KMS-11 (cell line): ENCODE data around the gene XRCC1.

ENCODE experiments used
- H2AFZ ChIP-seq: fragments of 200-600 bp; sonication (generic); 2 replicates; pipeline ENCODE4 v1.6.1; 2016; ENCODE audit warnings: antibody characterized with exemption, mixed run types, low read depth
- H3K27ac ChIP-seq: fragments of 200-600 bp; sonication (generic); 2 replicates; pipeline ENCODE4 v1.6.1; 2016; ENCODE audit warnings: mild to moderate bottlenecking, mixed run types
- H3K27me3 ChIP-seq: fragments of 200-600 bp; sonication (generic); 2 replicates; pipeline ENCODE4 v1.6.1; 2017; ENCODE audit warnings: mild to moderate bottlenecking, low read depth, mixed run types, moderate library complexity; ENCODE audit not compliant: insufficient read depth
- H3K36me3 ChIP-seq: fragments of 200-600 bp; sonication (generic); 2 replicates; pipeline ENCODE4 v1.6.1; 2017; ENCODE audit warnings: mild to moderate bottlenecking, mixed run types; ENCODE audit not compliant: insufficient read depth
- H3K4me1 ChIP-seq: fragments of 200-600 bp; sonication (generic); 2 replicates; pipeline ENCODE4 v1.6.1; 2016; ENCODE audit warnings: mild to moderate bottlenecking, low read depth, mixed run types; ENCODE audit not compliant: poor library complexity, severe bottlenecking
- H3K4me2 ChIP-seq: fragments of 200-600 bp; sonication (generic); 2 replicates; pipeline ENCODE4 v1.7.0; 2016; ENCODE audit warnings: mild to moderate bottlenecking, mixed run types
- H3K4me3 ChIP-seq: fragments of 200-600 bp; sonication (generic); IDR thresholded peaks from 2 replicates; pipeline ENCODE4 v1.6.1; 2017; ENCODE audit warnings: low read depth, low read length, mixed read lengths; ENCODE audit not compliant: insufficient read depth
- H3K79me2 ChIP-seq: fragments of 200-600 bp; sonication (generic); 2 replicates; pipeline ENCODE4 v1.6.1; 2016; ENCODE audit warnings: low read depth, mixed run types; ENCODE audit not compliant: insufficient read depth
- H3K9ac ChIP-seq: fragments of 200-600 bp; sonication (generic); 2 replicates; pipeline ENCODE4 v1.6.1; 2016; ENCODE audit warnings: mild to moderate bottlenecking, mixed run types
- H4K20me1 ChIP-seq: fragments of 200-600 bp; sonication (generic); 2 replicates; pipeline ENCODE4 v1.6.1; 2016; ENCODE audit warnings: mild to moderate bottlenecking, mixed run types; ENCODE audit not compliant: insufficient read depth
- TF ChIP-seq, protein P1 (sequence below): fragments of 200-600 bp; sonication (generic); conservative IDR thresholded peaks from 2 replicates; pipeline ENCODE4 v1.6.1; 2017; ENCODE audit warnings: low read depth, mild to moderate bottlenecking, antibody characterized with exemption, low read length, moderate library complexity, mixed read lengths

The XRCC1 gene

DNA sequence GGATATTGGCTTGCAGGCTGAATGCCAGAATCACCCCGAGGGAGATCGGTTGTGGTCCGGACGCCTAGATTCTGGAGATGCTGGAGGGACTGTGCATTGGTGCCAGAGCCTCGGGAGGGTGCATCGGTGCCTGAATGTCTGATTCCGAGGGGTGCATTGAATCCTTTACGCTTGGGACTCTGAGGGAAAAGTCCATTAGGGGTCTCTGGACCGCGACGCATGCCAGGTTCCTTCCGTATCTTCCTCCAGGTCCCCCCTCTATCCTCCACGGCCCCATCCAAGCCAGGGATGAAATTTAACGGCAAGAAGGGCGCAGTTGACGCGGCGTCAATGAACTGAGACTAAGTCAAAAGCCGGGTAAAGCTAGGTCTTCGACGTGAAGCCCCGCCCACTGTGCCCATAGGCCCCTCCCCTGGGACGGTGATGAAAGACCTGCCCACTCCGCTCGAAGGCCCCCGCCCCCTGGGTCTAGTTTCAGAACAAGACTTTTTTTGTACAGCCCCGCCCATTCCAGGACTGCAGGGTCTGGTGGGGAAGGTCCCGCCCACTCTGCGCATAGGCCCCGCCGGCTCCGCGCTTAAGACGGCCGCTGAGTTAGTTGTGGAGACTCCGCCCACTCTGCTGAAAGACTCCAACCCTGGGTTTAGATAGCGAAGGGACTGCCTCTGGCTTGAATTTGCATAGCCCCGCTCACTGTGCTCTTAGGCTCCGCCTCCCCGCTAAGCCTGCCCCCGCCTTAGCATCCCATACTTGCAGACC lies 41.6 kb downstream of the XRCC1 start:
- no peaks in the 10 kb centered on the region for H4K20me1 ChIP-seq
- peak overlapping the region; percentile 72 for H2AFZ ChIP-seq

DNA sequence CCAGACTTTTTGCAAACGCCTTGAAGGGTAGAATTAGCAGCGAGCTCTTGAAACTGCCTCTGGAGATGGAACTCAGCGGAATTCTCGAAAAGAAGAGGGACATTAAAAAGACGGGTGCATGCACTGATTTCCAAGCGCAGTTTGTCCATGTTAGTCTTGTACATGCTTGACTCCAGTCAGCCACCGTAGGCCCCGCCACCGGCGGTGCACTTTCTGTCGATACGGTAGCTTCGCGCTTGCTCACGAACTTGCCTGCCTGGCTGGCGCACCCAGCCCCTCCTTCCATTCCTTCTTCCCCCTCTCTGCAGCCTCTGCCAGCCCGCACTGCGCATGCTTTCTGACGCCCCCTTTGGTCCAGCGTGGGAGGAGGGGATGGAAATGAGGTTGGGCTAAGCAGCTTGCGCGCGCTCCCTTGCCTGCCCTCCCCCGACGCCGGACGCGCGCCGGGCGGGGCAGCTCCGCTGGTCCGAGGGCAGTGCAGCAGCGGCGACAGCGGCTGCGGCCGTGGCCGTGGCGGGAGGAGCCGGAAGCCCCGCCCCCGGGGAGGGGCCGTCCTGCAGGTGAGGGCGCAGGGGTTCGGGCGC lies 42.3 kb downstream of the XRCC1 start, which contains the start of gene ZNF575:
ZNF575 (plus strand) TSS at position 227 of the 584 bp plus-strand sequence. CDS start 1,235 bp downstream, outside the sequence.
- peak within 1 kb of the TSS; percentile 60 for H3K27ac ChIP-seq

More for the DNA sequence above, 41.6 kb downstream of the XRCC1 start:
- H3K9ac ChIP-seq: peak overlapping the region; percentile 23; the same call in 1 of the 2 replicates
- no peak overlapping the region for H3K4me3 ChIP-seq
- H3K36me3 ChIP-seq: no peaks in the 10 kb centered on the region
- peak overlapping the region; percentile 60 for H3K27ac ChIP-seq
- H3K4me2 ChIP-seq: peak overlapping the region; percentile 94
- no peaks in the 10 kb centered on the region for H3K79me2 ChIP-seq
- H3K4me1 ChIP-seq: peaks cover 19% of the 10 kb centered on the region
- no peaks in the 10 kb centered on the region for H3K27me3 ChIP-seq
- TF ChIP-seq, protein P1, sequence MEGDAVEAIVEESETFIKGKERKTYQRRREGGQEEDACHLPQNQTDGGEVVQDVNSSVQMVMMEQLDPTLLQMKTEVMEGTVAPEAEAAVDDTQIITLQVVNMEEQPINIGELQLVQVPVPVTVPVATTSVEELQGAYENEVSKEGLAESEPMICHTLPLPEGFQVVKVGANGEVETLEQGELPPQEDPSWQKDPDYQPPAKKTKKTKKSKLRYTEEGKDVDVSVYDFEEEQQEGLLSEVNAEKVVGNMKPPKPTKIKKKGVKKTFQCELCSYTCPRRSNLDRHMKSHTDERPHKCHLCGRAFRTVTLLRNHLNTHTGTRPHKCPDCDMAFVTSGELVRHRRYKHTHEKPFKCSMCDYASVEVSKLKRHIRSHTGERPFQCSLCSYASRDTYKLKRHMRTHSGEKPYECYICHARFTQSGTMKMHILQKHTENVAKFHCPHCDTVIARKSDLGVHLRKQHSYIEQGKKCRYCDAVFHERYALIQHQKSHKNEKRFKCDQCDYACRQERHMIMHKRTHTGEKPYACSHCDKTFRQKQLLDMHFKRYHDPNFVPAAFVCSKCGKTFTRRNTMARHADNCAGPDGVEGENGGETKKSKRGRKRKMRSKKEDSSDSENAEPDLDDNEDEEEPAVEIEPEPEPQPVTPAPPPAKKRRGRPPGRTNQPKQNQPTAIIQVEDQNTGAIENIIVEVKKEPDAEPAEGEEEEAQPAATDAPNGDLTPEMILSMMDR: no peak

DNA sequence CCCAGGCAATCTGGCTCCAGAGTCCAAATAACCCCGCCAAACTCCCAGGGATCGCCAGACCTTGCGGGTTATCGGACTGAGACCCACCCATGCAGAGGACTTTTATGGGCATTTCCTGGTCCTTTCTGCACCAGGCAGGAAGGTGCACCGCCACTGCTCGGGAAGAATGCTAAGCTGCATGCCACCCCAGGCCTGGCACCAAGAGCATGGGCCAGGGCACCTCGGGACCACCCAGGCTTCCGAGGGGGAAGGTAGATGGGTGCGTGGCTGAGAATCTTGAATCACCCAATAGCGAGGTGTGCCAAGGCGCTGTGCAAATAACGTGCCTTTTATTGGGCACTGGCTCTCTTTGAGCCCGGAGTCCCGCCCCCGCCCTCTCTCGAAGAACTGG lies 42.8 kb downstream of the XRCC1 start:
- Histone ChIP-seq H3K79me2 (no peaks in the 10 kb centered on the region), H3K27me3 (no peaks in the 10 kb centered on the region), H3K27ac (peak overlapping the region; percentile 60), H3K4me1 (peaks cover 26% of the 10 kb centered on the region), H4K20me1 (no peaks in the 10 kb centered on the region), H2AFZ (peak overlapping the region; percentile 72), H3K4me2 (peak overlapping the region; percentile 94), H3K9ac (peak overlapping the region; percentile 54; the same call in 1 of the 2 replicates), H3K36me3 (no peaks in the 10 kb centered on the region), H3K4me3 (no peak overlapping the region)
- TF ChIP-seq, protein P1: no peak

More for the DNA sequence above, 42.3 kb downstream of the XRCC1 start, which contains the start of gene ZNF575:
- no peak within 1 kb of the TSS for H3K4me3 ChIP-seq
- no peaks in the 10 kb centered on the region for H4K20me1 ChIP-seq
- TF ChIP-seq, protein P1: no peak
- no peaks in the 10 kb centered on the region for H3K36me3 ChIP-seq
- peak within 1 kb of the TSS; percentile 54; the same call in 1 of the 2 replicates for H3K9ac ChIP-seq
- no peaks in the 10 kb centered on the region for H3K27me3 ChIP-seq
- H3K4me2 ChIP-seq: peak within 1 kb of the TSS; percentile 94
- no peaks in the 10 kb centered on the region for H3K79me2 ChIP-seq
- peak within 1 kb of the TSS; percentile 72 for H2AFZ ChIP-seq
- peaks cover 22% of the 10 kb centered on the region for H3K4me1 ChIP-seq

DNA sequence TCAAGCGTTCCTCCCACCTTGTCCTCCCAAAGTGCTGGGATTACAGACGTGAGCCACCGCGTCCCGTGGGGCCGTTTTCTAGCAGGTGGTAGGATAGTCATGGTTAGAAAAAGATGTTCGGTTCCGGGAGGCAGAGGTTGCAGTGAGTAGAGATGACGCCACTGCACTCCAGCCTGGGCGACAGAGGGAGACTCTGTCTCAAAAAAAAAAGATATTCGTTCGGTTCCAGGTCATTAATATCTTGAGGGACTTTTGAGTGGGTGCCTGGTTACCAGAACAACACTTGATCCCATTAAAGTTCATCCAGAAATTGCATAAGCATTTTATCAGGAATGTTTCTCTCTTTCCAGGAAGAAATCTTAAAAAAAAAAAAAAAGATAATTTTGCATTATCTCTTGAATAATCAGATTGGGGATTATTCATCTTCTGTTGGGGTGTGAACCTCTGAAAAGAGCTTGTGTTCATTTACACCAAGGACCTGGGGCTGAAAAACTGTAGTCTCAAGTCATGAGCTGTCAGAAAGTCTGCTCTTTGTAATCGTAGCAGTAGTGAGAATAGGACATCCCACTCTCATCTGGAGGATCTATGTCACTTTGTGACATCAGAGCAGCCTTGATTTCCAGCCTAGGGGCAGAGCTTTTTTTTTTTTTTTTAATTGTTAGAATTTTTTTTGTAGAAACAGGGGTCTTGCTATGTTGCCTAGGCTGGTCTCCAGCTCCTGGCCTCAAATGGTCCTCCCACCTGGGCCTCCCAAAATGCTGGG lies 47.3 kb downstream of the XRCC1 start:
- Histone ChIP-seq H3K36me3 (no peaks in the 10 kb centered on the region), H3K27ac (no peak overlapping the region), H3K27me3 (no peaks in the 10 kb centered on the region), H3K79me2 (no peaks in the 10 kb centered on the region), H3K9ac (no peak overlapping the region), H3K4me3 (no peak overlapping the region), H3K4me2 (peak overlapping the region; percentile 76), H4K20me1 (no peaks in the 10 kb centered on the region), H2AFZ (peak overlapping the region; percentile 93), H3K4me1 (peaks cover 21% of the 10 kb centered on the region)
- TF ChIP-seq, protein P1: no peak
